Measurements from ENCODE around the gene HPD.
A peak's percentile ranks its signal among the peaks of the same experiment; 100 is the strongest.

Gene HPD

DNA sequence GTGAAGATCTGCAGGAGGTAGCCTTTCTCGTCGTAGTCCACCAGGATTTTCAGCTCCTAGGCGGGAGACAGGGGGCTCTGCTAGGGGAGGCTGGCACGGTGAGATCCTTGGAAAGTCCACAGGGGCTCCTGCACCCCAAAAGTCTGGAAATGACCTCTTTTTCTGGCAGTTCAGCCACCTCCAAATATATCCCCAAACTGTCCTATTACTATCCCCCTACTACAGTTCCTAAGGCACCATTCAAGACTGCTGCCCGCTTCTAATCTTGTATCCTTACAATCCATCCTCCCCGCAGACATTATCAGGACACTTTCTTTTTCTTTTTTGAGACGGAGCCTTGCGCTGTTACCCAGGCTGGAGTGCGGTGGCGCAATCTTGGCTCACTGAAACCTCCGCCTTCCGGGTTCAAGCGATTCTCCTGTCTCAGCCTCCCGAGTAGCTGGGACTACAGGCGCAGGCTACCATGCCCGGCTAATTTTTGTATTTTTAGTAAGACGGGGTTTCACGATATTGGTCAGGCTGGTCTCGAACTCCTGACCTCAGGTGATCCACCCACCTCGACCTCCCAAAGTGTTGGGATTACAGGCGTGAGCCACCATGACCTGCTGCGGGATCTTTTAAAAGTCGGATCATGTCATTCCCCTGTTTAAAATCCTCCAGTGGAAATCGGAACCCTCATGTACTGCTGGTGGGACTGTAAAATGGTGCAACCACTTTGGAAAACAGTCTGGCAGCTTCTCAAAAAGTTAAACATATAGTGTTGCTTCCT is 18.5 kb downstream of the HPD start:
- Histone ChIP-seq H3K9ac (ENCODE audit: low read depth, low read length) (peak overlapping the region; percentile 74), H3K36me3 (ENCODE audit: insufficient read depth, low read length) (no peaks in the 10 kb centered on the region), H3K9me3 (ENCODE audit: insufficient read depth, low read depth, low read length) (no peaks in the 10 kb centered on the region), H3K4me3 (ENCODE audit: low read length) (peak overlapping the region; percentile 67), H3K27me3 (ENCODE audit: insufficient read depth, low read length) (no peaks in the 10 kb centered on the region), H3K27ac (ENCODE audit: low read depth, low read length) (peak overlapping the region; percentile 22; the same call in 1 of the 2 replicates), H3K4me1 (ENCODE audit: insufficient read depth, low read length) (no peaks in the 10 kb centered on the region)
- WGBS: 76% methylated on average over 24 of the region's 24 CpGs

DNA sequence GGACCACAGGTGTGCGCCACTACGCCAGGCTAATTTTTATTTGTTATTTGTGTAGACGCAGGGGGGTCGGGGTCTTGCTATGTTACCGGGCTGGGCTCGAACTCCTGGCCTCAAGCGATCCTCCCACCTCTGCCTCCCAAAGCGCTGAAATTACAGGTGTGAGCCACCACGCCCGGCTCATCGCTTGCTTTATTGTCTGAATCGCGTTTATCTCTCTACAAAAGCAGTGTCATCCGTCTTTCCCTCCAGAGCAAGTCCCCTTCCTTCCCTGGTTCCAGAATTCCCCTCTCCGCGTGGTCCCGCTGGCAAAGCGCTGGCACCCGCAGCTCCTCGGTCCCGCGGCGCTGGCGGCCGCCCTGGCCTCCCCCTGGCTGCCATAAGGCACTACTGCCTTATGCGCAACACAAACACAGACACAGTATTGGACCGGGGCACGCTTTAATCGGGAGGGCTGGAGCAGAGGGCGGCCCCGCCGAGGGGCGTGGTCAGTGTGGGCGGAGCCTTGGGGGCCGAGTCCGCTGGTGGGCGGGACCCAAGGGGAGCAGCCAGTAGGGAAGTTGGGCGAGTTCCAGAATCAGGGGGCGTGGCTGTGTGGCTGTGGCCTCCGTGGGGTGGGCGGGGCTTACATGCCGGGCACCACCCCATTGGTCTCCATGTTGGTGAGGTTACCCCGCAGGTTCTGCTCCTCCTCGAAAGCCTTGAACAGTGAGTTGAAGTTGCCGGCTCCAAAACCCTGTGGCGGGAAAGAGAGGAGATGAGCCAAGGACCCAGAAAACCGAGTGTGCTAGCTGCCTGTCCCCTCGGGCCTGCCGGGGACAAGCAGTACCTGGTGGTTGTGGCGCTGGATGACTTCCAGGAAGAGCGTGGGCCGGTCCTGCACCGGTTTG is 19.3 kb downstream of the HPD start:
- Histone ChIP-seq H3K36me3 (ENCODE audit: insufficient read depth, low read length) (no peaks in the 10 kb centered on the region), H3K4me3 (ENCODE audit: low read length) (peak overlapping the region; percentile 67), H3K9ac (ENCODE audit: low read depth, low read length) (peak overlapping the region; percentile 74), H3K27me3 (ENCODE audit: insufficient read depth, low read length) (no peaks in the 10 kb centered on the region), H3K27ac (ENCODE audit: low read depth, low read length) (peak overlapping the region; percentile 22; the same call in 1 of the 2 replicates), H3K4me1 (ENCODE audit: insufficient read depth, low read length) (no peaks in the 10 kb centered on the region), H3K9me3 (ENCODE audit: insufficient read depth, low read depth, low read length) (no peaks in the 10 kb centered on the region)
- 14% methylated on average over 51 of the region's 53 CpGs for WGBS

DNA sequence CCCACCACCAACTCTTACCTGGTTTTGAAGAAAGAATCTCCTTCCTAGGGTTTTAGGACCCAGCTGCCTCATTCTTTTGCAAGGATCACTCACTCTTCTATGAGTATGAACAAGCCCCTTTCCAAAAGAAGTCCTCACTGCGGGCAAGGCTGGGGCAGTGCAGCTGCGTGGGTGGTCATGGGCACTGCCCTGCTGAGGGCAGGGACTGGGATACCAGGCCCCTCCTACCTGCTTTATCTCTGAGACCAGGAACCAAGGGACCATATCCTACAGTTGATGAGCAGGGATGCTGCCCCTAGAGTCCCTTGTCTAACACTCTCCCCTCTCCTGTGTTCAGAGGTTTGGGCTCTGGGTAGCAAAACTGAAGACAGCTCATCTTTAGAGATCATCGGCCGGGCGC is 20.5 kb downstream of the HPD start:
- no peaks in the 10 kb centered on the region for H3K27me3 ChIP-seq (ENCODE audit: insufficient read depth, low read length)
- H3K4me1 ChIP-seq (ENCODE audit: insufficient read depth, low read length): no peaks in the 10 kb centered on the region
- H3K9me3 ChIP-seq (ENCODE audit: insufficient read depth, low read depth, low read length): no peaks in the 10 kb centered on the region
- no peak overlapping the region for H3K27ac ChIP-seq (ENCODE audit: low read depth, low read length)
- no peak overlapping the region for H3K4me3 ChIP-seq (ENCODE audit: low read length)
- H3K9ac ChIP-seq (ENCODE audit: low read depth, low read length): no peak overlapping the region
- 88% methylated on average over 5 of the region's 5 CpGs for WGBS
- no peaks in the 10 kb centered on the region for H3K36me3 ChIP-seq (ENCODE audit: insufficient read depth, low read length)

DNA sequence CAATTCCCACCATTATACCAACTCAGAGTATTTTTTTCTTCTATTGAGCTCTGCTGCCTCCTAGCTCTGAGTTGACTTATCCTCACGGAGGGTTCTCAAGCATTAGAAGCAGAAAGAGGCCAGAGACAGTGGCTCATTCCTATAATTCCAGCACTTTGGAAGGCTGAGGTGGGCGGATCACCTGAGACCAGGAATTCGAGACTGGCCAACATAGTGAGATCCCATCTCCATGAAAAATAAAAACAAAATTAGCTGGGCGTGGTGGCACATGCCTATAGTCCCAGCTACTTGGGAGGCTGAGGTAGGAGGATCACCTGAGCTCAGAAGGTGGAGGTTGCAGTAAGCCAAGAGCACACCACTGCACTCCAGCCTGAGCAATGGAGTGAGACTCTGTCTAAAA is 21.0 kb downstream of the HPD start:
- H3K36me3 ChIP-seq (ENCODE audit: insufficient read depth, low read length): no peaks in the 10 kb centered on the region
- no peaks in the 10 kb centered on the region for H3K9me3 ChIP-seq (ENCODE audit: insufficient read depth, low read depth, low read length)
- no peak overlapping the region for H3K27ac ChIP-seq (ENCODE audit: low read depth, low read length)
- H3K9ac ChIP-seq (ENCODE audit: low read depth, low read length): no peak overlapping the region
- H3K4me3 ChIP-seq (ENCODE audit: low read length): no peak overlapping the region
- H3K27me3 ChIP-seq (ENCODE audit: insufficient read depth, low read length): no peaks in the 10 kb centered on the region
- no peaks in the 10 kb centered on the region for H3K4me1 ChIP-seq (ENCODE audit: insufficient read depth, low read length)
- WGBS: 79% methylated on average over 4 of the region's 4 CpGs

DNA sequence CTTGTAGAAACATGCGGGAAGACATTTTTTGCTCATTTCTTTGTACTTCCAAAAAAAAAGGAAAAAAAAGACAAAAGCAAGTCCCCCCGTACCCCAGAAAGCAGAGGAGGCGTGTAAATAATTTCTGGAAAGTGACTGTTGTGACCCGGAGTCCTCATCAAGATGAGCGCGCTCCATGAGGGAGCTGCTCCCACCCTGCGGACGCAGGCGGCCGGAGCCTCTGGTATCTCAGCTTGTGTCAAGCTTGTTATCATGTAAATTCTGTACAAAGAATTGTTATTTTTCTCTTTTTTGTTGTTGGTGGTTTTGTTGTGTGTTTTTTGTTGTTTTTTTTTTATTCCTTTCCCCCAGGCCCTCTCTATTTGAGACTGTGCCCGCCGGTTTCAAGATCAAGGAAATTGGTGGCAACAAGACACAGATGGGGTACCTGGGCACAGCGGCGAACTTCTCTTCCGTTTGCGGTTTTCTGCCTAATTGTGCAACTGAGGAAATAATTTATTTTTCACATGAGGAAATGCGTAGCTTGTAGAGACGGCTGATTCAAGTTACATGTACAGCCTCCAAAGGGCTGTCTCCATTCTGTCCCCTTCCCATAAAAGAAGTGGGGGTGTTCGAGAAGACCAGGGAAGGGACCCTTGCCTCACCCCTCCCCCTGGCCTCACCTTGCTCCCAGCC is 27.0 kb downstream of the HPD start:
- H3K4me1 ChIP-seq (ENCODE audit: insufficient read depth, low read length): no peaks in the 10 kb centered on the region
- H3K27me3 ChIP-seq (ENCODE audit: insufficient read depth, low read length): no peaks in the 10 kb centered on the region
- H3K9ac ChIP-seq (ENCODE audit: low read depth, low read length): no peak overlapping the region
- H3K4me3 ChIP-seq (ENCODE audit: low read length): no peak overlapping the region
- H3K27ac ChIP-seq (ENCODE audit: low read depth, low read length): no peak overlapping the region
- H3K9me3 ChIP-seq (ENCODE audit: insufficient read depth, low read depth, low read length): no peaks in the 10 kb centered on the region
- WGBS: 96% methylated on average over 19 of the region's 19 CpGs
- H3K36me3 ChIP-seq (ENCODE audit: insufficient read depth, low read length): peaks cover 37% of the 10 kb centered on the region

DNA sequence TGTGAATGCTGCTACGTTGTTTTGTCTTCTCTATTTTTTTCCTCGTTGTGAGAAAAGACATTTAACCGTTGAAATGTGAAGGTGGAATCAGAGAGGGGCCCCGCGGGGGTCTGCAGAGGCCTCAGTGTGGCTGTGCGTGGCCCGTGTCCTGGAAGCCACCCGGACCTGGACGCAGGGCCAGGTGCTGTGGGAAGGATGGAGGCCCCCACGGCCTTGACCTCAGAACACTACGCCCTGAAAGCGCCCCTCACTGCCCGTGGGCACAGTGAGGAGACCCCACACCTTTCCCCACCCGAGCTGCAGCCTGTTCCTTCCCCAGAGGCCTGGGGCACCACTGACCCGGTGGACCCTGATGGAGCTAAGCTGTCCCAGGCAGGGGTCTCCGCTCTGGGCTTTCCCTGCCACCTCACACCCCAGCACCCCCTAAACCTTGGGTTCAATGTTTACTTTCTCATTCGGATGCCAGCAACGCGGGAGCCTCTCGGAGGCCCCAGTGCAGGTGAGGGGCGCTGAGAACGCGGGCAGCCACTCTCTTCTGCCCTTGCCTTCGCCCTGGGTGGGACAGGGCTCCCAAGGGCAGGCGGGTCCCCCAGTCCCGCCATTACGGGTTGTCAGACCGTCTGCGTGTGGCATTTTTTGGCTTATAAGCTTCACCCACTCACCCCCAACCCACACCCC is 27.9 kb downstream of the HPD start:
- no peaks in the 10 kb centered on the region for H3K4me1 ChIP-seq (ENCODE audit: insufficient read depth, low read length)
- WGBS: 96% methylated on average over 29 of the region's 29 CpGs
- no peak overlapping the region for H3K9ac ChIP-seq (ENCODE audit: low read depth, low read length)

DNA sequence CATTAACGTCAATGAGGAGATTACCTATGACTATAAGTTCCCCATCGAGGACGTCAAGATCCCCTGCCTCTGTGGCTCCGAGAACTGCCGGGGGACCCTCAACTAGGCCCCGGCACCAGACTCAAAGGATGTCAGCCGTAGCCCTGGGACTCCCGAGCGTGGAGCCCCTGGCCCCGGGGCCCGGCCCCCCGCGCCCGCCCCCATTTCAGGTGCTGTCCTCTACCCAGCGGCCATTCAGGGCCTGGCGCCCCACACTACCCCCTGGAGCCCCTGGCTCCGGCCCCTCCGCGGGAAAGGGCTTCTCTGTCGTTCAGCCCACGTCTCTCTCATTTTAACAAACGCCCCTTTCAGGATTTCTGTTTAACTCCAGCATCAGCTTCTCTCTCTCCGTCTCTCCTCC is 28.5 kb downstream of the HPD start:
- Histone ChIP-seq H3K4me3 (ENCODE audit: low read length) (no peak overlapping the region), H3K4me1 (ENCODE audit: insufficient read depth, low read length) (no peaks in the 10 kb centered on the region), H3K36me3 (ENCODE audit: insufficient read depth, low read length) (peaks cover 44% of the 10 kb centered on the region), H3K27me3 (ENCODE audit: insufficient read depth, low read length) (no peaks in the 10 kb centered on the region), H3K9ac (ENCODE audit: low read depth, low read length) (no peak overlapping the region), H3K27ac (ENCODE audit: low read depth, low read length) (no peak overlapping the region), H3K9me3 (ENCODE audit: insufficient read depth, low read depth, low read length) (no peaks in the 10 kb centered on the region)
- 96% methylated on average over 23 of the region's 23 CpGs for WGBS

More for the DNA sequence above, 27.9 kb downstream of the HPD start:
- H3K27me3 ChIP-seq (ENCODE audit: insufficient read depth, low read length): no peaks in the 10 kb centered on the region
- H3K9me3 ChIP-seq (ENCODE audit: insufficient read depth, low read depth, low read length): no peaks in the 10 kb centered on the region
- H3K36me3 ChIP-seq (ENCODE audit: insufficient read depth, low read length): peaks cover 44% of the 10 kb centered on the region
- H3K27ac ChIP-seq (ENCODE audit: low read depth, low read length): no peak overlapping the region
- H3K4me3 ChIP-seq (ENCODE audit: low read length): no peak overlapping the region

DNA sequence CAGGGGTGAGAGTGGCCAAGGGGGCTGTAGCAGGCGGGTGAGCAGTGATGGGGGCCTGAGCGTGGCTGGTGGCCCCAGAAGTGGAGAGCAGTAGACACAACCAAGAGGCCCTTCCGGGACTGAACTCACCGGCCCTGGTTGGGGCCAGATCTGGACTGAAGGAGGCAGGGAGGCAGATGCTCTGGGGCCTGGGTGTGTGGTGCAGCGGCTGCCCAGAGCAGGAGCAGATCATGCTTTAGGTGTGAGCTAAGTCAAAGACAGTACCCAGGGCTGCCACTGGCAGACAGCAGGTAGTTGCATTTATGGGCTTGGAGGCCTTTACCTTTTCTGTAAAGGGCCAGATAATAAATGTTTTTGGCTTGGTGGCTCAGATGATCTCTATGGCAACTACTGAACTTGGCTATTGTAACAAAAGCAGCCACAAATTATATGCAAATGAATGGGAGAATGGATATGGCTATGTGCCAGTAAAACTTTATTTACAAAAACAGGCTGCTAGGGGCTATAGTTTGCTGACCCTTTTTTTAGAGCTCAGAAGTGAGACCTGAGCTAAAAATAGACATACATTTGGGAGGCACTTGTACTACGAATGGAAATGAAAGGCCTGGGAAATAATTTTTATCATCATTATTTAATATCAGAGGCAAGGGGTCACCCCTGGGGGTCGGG is 29.3 kb downstream of the HPD start:
- Histone ChIP-seq H3K9me3 (ENCODE audit: insufficient read depth, low read depth, low read length) (no peaks in the 10 kb centered on the region), H3K27me3 (ENCODE audit: insufficient read depth, low read length) (no peaks in the 10 kb centered on the region), H3K4me1 (ENCODE audit: insufficient read depth, low read length) (no peaks in the 10 kb centered on the region), H3K36me3 (ENCODE audit: insufficient read depth, low read length) (peaks cover 50% of the 10 kb centered on the region), H3K27ac (ENCODE audit: low read depth, low read length) (no peak overlapping the region), H3K9ac (ENCODE audit: low read depth, low read length) (no peak overlapping the region), H3K4me3 (ENCODE audit: low read length) (no peak overlapping the region)
- 93% methylated on average over 7 of the region's 7 CpGs for WGBS

DNA sequence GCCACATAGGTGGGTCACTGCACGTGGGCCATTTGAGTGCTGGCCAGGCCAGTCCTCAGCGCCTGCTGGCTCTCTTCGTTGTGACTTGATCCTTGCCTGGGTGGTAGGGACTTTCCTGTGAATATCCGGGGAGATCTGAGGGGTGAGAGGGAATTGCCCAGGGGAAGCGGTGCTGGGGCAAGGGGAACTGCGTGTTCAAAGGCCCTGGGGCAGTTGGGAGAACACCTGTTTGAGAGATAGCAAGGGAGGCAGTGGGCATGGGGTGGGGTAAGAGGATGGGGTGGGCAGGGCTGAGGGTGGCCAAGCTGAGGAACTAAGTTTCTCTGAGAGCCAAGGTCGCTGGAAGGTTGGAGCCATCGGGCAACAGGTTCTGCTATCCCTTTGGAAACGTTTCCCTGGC is 29.8 kb downstream of the HPD start:
- Histone ChIP-seq H3K36me3 (ENCODE audit: insufficient read depth, low read length) (peaks cover 55% of the 10 kb centered on the region), H3K4me3 (ENCODE audit: low read length) (no peak overlapping the region), H3K27me3 (ENCODE audit: insufficient read depth, low read length) (no peaks in the 10 kb centered on the region), H3K4me1 (ENCODE audit: insufficient read depth, low read length) (no peaks in the 10 kb centered on the region), H3K9ac (ENCODE audit: low read depth, low read length) (no peak overlapping the region), H3K9me3 (ENCODE audit: insufficient read depth, low read depth, low read length) (no peaks in the 10 kb centered on the region), H3K27ac (ENCODE audit: low read depth, low read length) (no peak overlapping the region)
- 93% methylated on average over 9 of the region's 9 CpGs for WGBS

DNA sequence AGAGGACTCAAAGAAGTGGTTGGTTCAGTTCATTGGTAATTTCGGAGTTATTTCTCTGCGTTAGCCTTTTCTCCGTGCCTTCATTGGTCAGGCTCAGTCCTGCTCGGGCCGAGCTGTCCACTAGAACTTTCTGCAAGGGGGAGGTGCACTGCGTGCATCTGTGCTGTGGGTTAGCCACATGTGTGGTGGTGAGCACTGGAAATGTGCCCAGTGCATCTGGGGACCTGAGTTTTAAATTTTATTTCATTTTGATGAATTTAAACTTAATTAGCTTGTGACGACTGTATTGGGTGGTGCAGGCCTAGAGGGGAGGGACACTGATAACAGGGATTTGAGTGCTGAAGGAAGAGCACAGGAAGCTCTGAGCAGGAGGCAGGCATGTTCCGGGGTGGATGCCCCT is 30.4 kb downstream of the HPD start:
- Histone ChIP-seq H3K27me3 (ENCODE audit: insufficient read depth, low read length) (no peaks in the 10 kb centered on the region), H3K27ac (ENCODE audit: low read depth, low read length) (no peak overlapping the region), H3K9me3 (ENCODE audit: insufficient read depth, low read depth, low read length) (no peaks in the 10 kb centered on the region), H3K36me3 (ENCODE audit: insufficient read depth, low read length) (peaks cover 60% of the 10 kb centered on the region), H3K4me3 (ENCODE audit: low read length) (no peak overlapping the region), H3K9ac (ENCODE audit: low read depth, low read length) (no peak overlapping the region), H3K4me1 (ENCODE audit: insufficient read depth, low read length) (no peaks in the 10 kb centered on the region)
- WGBS: 96% methylated on average over 8 of the region's 8 CpGs
